Skin of body (tissue), 2 donors: Measurements from ENCODE around the gene ITGB5. TPM values are rescaled to one million over a fixed set of nuclear protein-coding genes. Genes with fewer than 3 reads are reported as not detected.

ENCODE experiments used
- DNase-seq: peaks from one replicate; lab custom pipeline; 2025; lab: John Stamatoyannopoulos, UW
- total RNA-seq: library from RNA; depleted of rRNA; stranded (reverse); fragments of >200 nt; gene quantifications from one replicate; pipeline ENCODE4 v1.2.3, GENCODE V29; 2014

Gene ITGB5
- total RNA-seq, 1 donor from 2014 or later, result 74.8 TPM

DNA sequence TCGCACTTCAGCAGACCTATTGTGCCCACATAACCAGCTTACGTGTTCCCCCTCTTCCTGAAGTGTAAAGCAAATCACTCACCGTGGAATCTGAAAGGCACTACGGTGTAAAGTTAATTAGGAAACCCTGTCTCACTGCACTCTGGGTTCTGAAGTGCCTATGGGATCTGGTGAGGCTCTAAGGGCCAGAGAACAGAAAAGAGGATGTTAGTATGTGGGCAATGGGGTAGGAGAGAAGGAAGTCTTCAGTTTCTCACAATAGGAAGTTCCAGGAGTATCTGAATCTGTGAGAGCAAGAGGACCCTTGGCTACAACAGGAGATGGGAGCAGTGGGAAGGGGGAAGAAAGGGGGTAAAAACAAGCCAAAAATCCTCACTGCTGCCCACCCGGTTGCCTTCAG is 71.4 kb downstream of the ITGB5 start:
- no peak for DNase-seq

DNA sequence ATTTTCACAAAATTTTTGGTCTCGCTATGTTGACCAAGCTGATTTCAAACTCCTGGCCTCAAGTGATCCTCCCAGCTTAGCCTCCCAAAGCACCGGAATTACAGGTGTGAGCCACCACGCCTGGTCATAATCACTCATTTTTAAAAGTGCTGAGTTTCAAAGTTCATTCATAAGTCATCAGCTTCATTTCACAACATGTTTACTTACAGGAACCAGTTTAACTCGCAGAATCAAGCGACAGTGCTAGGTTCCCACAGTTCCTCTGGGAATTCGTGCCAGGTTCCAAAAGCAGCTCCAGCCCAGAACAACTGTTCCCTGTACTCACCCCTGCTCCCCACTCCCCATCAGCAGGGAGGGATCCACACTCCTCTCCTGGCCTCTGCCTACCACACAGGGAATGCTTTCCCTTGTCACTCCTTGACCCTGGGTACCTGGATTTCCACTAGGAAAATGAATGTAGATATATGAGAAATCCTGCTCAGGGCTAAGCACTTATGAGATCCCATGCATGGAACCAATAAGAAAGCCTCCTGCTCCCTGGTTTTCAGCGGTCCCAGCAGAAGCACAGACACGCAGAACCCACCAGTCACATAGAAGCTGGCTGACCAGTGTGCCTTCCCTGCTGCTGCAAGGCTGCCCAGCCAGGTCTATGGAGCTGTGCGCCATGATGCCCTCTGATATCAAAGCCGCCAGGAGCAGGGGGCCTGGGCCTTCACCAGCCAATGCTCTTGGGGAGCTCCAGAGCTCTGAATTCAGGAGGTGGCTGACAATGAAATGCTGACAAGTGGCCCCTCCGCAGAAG is 72.3 kb downstream of the ITGB5 start:
- no peak for DNase-seq

DNA sequence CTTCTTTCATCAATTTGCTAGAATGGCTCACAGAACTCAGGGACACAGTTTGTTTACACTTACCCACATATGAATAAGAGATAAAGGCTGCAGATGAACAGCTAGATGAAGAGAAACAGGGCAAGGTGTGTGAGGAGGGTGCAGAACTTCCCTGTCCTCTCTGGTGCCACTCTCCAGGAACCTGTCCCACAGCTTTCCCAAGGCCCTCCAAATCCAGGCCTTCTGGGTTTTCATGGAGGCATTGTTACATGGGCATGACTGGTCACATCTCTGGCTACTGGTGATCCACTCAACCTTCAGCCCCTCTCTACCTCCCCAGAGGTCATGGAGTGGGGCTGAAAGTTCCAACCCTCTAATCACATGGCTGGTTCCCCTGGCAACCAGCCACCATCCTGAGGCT is 73.6 kb downstream of the ITGB5 start:
- no peak for DNase-seq

DNA sequence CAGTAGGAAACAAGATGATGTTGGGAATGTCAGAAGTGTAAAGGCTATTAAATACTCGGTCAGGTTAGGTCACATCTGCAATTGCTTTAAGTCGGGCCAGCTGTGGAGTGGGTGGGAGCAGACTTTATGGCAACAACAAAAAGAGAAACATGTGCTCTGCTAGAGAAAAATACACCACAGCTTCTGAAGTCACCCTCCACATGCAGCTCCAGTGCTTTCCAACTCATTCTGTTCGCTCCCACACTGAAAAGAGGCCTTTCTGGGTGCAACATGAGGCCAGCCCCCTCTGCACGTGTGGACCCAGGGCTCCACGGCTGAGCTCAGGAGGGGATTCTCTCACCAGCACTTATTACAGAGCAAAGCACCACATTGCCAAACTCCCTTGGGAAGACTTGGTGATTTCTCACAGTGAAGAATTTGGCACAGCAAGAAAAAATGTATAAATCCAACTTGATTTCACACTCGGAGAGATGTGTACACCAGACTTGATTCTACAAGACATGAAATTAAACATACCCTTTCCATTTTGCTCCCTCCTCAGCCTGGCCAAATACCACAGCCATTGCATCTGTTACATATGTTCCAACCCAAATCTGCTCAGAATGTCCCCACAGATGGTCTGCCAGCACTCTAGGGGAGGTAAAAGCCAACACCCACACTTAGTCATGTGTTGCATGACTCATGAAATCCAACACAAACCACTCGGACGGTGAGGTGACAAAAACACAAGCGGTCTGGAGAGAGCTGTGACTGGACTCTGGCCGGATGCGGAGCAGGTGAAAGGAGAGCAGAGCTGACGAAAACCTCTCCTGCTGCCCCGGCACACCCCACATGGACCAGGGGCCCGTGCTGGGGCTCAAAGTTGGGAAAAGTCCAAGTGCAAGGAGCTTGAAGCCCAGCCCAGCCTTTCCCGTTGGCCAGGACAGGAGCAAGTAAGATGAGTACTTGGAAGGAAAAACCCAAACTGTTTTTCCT is 74.6 kb downstream of the ITGB5 start:
- DNase-seq, result peak; percentile 98

DNA sequence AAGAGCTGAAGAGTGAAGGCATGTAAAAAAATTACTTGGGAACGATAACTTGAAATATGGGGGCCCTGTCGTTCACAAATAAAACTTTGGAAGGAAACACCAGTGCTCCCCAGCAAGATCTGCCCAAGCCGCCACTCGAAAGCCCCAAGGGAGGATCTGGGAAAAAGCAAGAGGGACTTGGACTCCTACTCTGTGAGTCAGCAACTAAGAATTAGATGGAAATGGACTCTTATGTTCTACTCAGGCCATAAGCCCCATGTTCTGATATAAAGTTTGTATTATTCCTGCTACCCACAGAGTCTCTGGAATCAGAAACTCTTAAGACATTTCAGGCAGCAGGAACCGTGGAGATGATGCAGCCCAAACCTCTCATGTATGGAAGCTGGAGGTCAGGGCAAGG is 75.7 kb downstream of the ITGB5 start:
- DNase-seq, result no peak

DNA sequence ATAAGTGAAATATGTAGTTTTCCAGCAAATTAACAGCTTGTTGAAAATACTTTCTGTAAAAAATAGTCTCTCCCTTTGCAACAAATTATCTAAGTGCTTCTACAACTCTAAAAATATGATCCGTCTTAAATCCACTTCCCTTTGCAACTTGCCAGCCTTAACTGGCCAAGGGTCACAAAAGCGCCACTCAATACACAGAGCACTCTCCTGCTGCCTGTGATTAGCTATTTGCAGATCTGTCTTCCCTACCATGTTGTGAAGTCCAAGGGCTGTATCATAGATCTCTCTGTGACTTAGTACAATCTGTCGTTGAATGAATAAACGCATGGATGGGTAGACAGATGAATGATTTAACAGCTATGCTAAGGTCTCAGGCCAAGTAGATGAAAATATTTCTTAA is 76.2 kb downstream of the ITGB5 start:
- no peak for DNase-seq

DNA sequence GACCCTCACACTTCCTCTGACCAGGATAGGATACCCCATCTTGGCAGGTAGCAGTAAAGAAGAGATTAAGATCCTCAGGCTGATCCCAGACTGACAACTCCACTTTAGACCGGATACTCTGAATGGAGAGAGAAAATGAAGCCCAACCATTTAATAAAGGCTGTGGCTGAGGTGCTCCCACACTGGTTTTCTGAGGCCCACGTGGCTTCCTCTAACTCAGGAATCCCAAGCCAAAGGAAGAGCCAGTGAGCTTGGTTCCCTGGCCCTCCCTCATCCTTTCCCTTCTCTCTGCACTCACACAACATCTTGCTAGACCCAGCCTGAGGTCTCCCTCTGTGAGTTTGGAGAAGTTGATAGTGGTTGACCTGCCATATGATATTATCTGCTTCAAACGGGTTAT is 78.1 kb downstream of the ITGB5 start:
- peak; percentile 17 for DNase-seq

DNA sequence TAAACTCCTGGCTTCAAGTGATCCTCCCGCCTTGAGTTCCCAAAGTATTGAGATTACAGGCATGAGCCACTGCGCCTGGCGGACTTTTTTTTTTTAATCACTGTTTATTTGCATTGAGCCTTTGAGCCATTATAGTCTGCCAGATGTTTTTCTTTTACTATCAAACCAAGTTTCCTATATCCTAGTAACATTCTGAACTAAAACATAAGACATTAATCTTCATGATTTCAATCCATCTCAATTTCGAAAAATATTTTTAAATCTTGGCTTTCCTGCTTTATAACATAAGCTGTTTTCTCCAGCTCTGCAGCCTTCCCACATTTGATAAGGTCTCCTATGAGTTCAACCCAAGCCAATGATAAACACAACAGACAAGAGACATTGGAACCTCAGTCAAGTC is 81.5 kb downstream of the ITGB5 start:
- peak; percentile 71 for DNase-seq

DNA sequence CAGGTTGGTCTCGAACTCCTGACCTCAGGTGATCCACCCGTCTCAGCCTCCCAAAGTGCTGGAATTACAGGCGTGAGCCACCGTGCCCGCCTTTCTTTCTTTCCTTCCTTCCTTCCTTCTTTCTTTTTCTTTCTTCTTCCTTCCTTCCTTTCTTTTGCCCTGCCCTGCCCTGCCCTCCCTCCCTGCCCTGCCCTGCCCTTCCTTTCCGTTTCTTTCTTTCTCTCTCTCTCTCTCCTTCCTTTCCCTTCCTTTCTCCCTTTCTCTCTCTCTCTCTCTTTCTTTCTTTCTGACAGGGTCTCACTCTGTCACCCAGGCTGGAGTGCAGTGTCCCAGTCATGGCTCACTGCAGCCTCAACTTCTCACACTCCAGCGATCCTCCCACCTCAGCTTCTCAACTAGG is 82.3 kb downstream of the ITGB5 start:
- DNase-seq, result no peak

DNA sequence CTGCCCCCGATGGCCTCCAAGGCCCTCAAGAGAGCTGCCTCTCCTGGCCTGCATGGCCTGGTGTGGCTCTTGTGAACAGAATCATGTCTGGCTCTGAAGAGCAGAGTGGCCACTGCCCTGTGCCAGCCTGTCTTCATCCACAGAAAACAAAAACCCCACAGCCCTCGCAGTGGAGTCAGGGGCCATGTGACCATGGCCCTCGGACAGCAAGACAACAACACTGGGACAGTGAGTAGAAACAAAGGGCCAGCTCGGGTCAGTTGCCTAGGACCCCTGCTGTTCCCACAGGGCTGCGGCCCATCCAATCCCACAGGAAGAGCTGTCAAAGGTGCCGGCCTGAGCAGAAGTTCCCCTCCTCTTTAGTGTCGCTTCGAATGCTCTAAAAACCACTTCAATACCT is 84.5 kb downstream of the ITGB5 start:
- no peak for DNase-seq

DNA sequence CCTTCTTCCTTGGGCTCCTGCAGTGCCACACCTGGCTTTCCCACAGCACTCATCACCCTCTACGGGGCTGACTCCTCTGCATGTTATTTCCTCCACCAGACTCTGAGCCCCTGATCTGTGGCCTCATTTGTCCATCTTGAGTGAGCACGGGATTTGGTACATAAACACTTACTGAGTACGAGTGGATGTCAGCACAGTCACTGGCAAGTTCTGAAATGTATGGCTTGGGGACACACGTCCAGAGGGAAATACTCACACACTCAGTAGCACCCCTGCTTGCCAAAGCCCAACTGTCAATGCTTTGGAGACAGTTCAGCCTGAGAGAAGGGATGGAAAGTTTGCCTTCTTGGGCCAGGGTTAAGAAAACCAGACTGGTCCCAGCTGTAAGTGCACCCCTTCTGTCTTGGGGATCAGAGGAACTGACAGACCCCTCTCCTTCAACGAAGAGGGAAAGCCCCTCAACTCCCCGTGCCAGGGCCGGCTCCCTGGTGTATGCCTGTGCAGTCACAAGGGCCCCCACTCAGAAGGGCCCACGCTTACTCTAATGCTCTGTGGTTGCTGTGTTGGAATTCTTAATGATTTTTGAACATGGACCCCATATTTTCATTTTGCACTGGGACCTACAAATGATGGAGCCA is 85.0 kb downstream of the ITGB5 start:
- no peak for DNase-seq

DNA sequence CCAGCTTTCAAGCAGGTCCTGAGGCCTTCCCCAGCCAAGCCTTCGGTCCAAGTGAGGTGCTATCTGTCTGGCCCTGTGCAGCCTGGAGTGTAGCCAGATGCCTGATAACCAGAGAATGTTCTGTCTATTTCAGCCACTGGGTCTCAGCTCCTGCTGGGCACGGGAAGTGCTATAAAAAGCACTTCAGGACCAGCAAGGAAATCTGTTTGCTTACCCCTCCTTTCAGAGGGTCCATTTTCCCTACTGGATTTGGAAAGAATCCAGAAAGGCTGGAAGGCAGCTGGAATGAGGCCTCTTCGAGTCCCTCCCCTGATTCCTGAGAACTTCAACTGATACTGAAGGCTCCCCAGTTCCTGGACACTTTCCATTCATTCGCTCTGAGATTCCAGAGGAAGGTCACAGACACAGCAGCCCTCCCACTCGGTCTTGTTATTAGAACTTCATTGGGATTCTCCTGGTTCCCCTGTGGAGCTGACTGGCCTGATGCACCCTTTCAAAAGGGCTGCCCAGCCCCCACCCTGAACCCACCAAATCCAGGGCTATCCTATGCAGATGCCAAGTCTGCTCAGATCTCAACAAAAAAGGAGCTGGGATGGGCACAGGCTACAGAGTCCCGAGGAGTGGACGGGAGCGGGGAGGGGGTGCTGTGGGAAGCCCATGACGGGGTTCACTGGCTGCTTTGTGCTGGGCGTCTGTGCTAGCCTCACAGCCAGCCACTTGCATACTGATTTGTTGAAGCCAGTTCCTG is 86.5 kb downstream of the ITGB5 start:
- DNase-seq, result peak; percentile 21

DNA sequence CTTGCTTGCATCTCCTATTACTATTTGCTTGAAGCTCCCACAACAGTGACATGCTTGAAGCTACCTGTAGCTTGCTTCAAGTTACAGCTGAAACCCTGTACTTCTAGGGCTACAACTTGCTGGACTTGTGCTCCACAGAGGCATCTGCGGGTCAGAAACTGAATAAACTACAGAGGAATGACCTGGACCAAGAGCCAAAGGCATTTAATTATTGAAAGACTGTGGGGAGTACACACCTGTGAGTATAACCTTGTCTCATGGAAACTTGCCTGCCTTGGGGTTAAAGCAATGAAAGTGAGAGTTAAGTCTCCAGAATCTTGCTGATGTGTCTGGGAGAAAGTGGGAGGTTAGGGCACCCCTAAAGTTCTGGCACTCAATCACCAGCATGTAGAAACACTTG is 87.1 kb downstream of the ITGB5 start:
- no peak for DNase-seq

DNA sequence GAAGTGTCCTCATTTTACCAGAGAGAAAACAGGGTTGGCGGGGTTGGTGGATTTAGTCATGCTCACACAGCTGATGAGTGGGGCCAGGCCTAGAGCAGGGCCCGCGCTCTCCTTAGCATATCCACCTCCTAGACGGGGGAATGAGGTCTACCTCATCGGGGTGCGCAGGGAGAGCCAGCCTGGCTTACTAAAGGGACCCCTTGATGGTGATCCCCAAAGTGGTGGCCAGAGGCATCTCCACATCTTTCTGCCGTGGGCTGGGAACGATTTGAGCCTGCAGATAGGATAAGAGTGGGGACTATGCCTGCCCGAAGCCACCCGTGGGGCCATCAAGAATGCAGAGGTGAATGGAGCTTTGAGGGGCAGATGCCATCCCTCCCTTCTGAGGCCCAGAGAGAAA is 87.5 kb downstream of the ITGB5 start:
- DNase-seq, result no peak

DNA sequence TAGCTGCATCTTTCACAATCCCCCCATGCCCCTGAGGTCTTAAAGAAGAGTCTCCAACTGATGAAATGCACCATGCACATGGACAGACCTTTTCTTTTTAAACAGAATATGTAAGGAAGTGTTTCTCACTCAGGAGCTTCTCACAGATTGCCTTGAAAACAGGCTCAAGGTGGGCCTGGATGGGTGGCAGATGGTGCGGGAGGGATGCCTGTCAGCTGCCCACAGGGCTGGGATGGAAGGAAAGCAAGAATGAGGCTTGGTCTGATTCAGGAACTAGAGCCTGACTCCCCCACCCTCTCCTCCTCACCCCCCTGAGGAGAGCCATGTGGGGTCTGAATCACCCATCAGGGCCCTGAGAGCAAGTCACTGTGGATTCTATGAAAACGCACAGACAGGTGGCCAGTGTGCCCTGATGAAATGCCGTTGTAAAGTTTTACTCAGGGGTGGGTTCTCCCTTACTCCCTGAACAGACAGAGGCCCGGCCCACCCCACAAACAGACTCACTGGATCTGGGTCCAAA is 89.7 kb downstream of the ITGB5 start:
- no peak for DNase-seq

DNA sequence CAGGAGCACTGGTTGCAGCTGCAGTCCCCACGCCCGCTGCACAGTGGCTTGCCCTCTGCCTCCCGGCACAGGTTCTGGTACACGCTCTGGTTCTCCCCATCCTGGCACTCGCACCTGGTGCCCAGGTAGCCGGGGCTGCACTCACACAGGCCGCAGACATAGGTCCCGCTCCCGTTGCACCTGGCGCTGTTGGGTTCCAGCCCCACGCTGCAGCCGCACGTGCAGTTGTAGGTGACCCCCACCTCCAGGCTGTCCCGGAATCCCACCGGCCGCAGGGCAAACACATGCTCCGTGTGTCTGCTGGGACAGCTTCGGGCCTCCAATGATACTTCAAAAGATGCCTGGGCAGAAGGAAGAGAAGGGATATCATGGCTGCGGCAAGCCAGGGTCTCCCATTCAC is 90.7 kb downstream of the ITGB5 start:
- no peak for DNase-seq

DNA sequence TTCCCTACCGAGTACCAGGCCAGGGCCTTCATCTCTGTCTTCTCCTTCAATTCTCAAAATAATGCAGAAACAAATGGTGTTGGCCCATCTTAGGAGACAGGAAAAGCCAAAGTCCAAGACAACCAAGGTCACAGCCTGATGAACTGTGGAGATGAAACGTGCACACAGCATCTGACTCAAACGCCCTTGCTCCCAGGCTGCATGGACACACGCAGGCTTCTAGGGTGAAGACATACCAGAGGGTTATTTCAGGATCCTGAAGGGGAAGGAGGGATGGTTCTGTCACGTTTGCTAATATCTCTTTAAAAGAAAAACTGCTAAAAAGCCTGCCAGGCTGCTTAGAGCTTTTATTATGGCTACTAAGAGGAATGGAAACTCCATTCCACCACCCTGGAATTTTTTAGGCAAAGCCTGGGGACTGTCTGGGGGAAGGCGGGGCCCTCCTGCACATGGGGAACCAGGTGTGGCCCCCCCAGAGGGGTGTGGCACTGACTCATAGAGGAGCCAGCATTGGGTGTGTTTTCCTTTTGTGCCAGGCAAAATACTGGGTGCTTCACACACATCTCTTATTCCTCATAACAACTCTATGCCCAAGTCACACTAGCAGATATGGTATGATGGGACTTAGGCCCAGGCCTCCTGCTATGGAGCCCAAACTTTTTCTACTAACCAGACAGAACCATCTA is 94.0 kb downstream of the ITGB5 start:
- DNase-seq, result no peak

DNA sequence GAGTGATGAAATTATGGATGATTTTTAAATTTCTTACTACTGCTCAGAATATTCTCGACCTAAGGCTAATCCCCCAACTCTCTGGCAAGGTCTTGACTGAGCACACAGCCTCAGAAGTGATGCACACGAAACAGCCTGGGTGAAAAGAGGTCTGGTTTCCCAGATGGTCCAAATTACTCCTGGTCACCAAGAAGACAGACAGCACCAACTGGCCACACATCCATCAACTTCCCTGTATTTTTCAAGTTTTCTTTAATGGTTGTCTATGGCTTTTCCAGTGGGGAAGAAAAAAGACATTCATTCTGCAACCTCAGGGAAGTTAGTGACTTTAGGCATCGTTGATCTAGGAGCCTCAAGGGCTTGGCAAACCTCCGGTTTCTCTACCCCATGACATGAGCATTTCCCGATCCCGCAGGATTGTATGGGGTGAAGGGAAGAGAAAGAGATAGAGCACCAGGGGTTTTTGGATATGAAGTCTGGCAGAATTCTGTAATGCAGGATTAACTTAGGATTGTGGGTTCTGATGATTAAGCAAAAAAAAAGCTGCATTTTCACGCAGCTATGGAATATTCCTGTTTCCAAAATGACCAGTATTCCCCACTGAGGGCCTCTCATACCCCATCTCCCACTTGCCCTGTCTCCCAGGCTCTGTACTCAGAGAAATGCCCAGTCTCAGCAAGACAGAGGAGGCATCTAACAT is 94.7 kb downstream of the ITGB5 start:
- DNase-seq, result peak; percentile 40

DNA sequence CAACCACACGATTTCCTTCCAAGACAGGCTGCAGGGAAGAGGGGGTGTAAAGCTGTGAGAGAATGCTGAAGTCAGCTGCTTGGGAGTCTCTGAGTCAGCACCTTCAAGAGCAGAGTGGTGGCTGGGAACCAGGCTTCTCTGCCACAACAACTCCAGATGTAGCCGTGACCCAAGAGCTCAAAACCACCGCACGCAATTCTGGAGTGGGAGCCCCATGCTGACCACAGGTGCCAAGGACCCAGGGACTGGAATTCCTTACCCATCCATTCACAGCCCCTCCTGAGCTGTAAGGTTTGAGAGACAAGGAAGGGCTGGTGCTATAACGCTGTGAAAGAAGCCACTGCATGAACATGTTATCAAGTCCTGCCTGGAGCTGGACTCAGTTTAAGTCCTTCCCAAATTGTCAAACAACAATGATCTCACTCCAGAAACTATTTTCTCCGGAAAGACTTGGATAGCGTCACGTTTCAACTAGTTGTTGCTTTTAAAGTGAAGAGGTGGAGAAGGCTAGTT is 95.5 kb downstream of the ITGB5 start:
- DNase-seq, result peak; percentile 90

DNA sequence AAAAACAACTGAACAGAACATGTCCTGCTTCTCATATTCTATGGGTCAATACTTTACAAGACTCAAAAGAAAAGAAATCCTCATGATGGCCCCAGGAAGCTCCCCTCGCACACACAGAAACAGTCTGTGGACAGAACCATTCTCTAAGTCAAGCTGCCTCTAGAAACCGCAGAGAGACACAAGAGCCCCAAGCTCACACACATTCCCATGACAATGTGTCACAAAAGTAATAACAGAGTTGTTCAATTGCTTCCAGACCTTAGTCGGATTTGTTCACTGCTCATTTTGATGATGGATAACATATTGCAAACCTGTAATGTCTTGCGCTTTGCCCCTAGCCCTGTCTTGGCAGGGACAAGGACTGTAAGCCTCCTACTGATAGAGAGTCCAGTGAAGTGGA is 96.0 kb downstream of the ITGB5 start:
- DNase-seq, result peak; percentile 92
